PC-9 (cell line): ENCODE data around the gene CHD5. TPM values are rescaled to one million over a fixed set of nuclear protein-coding genes. Genes with fewer than 3 reads are reported as not detected.

Source experiments
- BruUV-seq: library from RNA; stranded (reverse); fragments of 400-500 nt; replicated peaks from 2 replicates; lab custom pipeline; 2021; lab: Mats Ljungman, UMichigan
- CTCF ChIA-PET: fragments of 300-600 bp; sonication (Branson Sonifier 250); formaldehyde crosslinking; loops from one replicate; lab custom pipeline; 2022; ENCODE audit warnings: antibody characterized with exemption; lab: Charles Lee
- POLR2A ChIA-PET: fragments of 300-600 bp; sonication (Branson Sonifier 250); formaldehyde crosslinking; loops from one replicate; lab custom pipeline; 2022; ENCODE audit warnings: antibody characterized with exemption; ENCODE audit not compliant: unreplicated experiment; lab: Charles Lee
- DNase-seq, 2 experiments: peaks; one replicate each; pipeline versions ENCODE4 v3.0.0 to v3.0.0-alpha.2; 2015 to 2022; ENCODE audit warnings: mixed read lengths in 1 of 2
- H2AFZ ChIP-seq: fragments of 200-600 bp; sonication (generic); 2 replicates; pipeline ENCODE4 v1.8.1; 2017; ENCODE audit warnings: antibody characterized with exemption
- H3F3A ChIP-seq: fragments of 200-600 bp; sonication (generic); 2 replicates; pipeline ENCODE4 v1.8.1; 2017; ENCODE audit warnings: antibody characterized with exemption, mild to moderate bottlenecking, low read depth; ENCODE audit not compliant: insufficient read depth
- H3K27ac ChIP-seq: fragments of 200-600 bp; sonication (generic); 2 replicates; pipeline ENCODE4 v1.6.1; 2016; ENCODE audit warnings: mixed run types
- H3K27me3 ChIP-seq: fragments of 200-600 bp; sonication (generic); 2 replicates; pipeline ENCODE4 v1.6.1; 2016; ENCODE audit warnings: low read depth, mixed run types; ENCODE audit not compliant: insufficient read depth
- H3K36me3 ChIP-seq: fragments of 200-600 bp; sonication (generic); 2 replicates; pipeline ENCODE4 v1.6.1; 2016; ENCODE audit warnings: low read depth, mixed run types
- H3K4me1 ChIP-seq: fragments of 200-600 bp; sonication (generic); replicated peaks from 2 replicates; pipeline ENCODE4 v1.6.1; 2016; ENCODE audit warnings: mixed run types; ENCODE audit not compliant: insufficient read depth
- H3K4me2 ChIP-seq: fragments of 200-600 bp; sonication (generic); 2 replicates; pipeline ENCODE4 v1.6.1; 2017; ENCODE audit warnings: mixed run types
- H3K4me3 ChIP-seq: fragments of 200-600 bp; sonication (generic); 2 replicates; pipeline ENCODE4 v1.6.1; 2016; ENCODE audit warnings: mixed run types
- H3K79me2 ChIP-seq: fragments of 200-600 bp; sonication (generic); 2 replicates; pipeline ENCODE4 v1.6.1; 2017; ENCODE audit warnings: low read depth, mixed run types
- H3K9me2 ChIP-seq: fragments of 200-600 bp; sonication (generic); 2 replicates; pipeline ENCODE4 v1.8.1; 2017; ENCODE audit warnings: mild to moderate bottlenecking; ENCODE audit not compliant: insufficient read depth
- H3K9me3 ChIP-seq: fragments of 200-600 bp; sonication (generic); 2 replicates; pipeline ENCODE4 v1.8.1; 2016; ENCODE audit warnings: low read depth; ENCODE audit not compliant: insufficient read depth
- H4K20me1 ChIP-seq: fragments of 200-600 bp; sonication (generic); 2 replicates; pipeline ENCODE4 v1.8.1; 2017; ENCODE audit not compliant: insufficient read depth
- CTCF ChIP-seq: fragments of 200-600 bp; sonication (generic); conservative IDR thresholded peaks from 2 replicates; pipeline ENCODE4 v1.6.1; 2017; ENCODE audit warnings: mixed run types, antibody characterized with exemption, mild to moderate bottlenecking, moderate library complexity
- EZH2 ChIP-seq: fragments of 200-600 bp; sonication (generic); IDR thresholded peaks from 2 replicates; pipeline ENCODE4 v1.8.0; 2017; ENCODE audit warnings: antibody characterized with exemption, low read depth
- intact Hi-C: fragments of 100-400 bp; cut with micrococcal nuclease; formaldehyde crosslinking; loops from one replicate; pipeline ENCODE4 v1.10.0; 2022; ENCODE audit not compliant: unreplicated experiment
- total RNA-seq: library from RNA; stranded (reverse); gene quantifications from 2 replicates; pipeline ENCODE4 v1.2.3, GENCODE V29; 2021

Gene CHD5
- total RNA-seq, 1 experiment from 2014 or later = 0.50 TPM

- CTCF ChIA-PET = no interaction called here
- intact Hi-C loops = no loop called here
Measured at GRCh38 chr1:6104631-6105030, 75.5 kb downstream of the CHD5 start.

GRCh38 chr1:6103854-6104530 is 76.1 kb downstream of the CHD5 start:
- H4K20me1 ChIP-seq = no peaks in the 10 kb centered on the region
- H3K4me2 ChIP-seq = no peak overlapping the region
- H3K9me2 ChIP-seq = no peaks in the 10 kb centered on the region
- H2AFZ ChIP-seq = no peak overlapping the region
- H3K4me3 ChIP-seq = no peak overlapping the region
- H3K4me1 ChIP-seq = no peaks in the 10 kb centered on the region
- POLR2A ChIA-PET = no interaction called here
- peaks cover 13% of the 10 kb centered on the region; the same call in 1 of the 2 replicates for H3K27me3 ChIP-seq
- H3K27ac ChIP-seq = no peak overlapping the region
- intact Hi-C loops = no loop called here
- H3K9me3 ChIP-seq = no peaks in the 10 kb centered on the region
- CTCF ChIA-PET = interaction anchor here (0.5 kb wide), 1 partner anchor 142 kb away, joined by 4 read pairs; no protein-coding TSS in a partner anchor
- no peaks in the 10 kb centered on the region for H3K79me2 ChIP-seq
- no TSS peak for BruUV-seq
- no peak for DNase-seq
- no peaks in the 10 kb centered on the region for H3K36me3 ChIP-seq
- no peaks in the 10 kb centered on the region for H3F3A ChIP-seq
- TF ChIP-seq EZH2 (no peak), CTCF (no peak)

More at GRCh38 chr1:6104631-6105030, 75.5 kb downstream of the CHD5 start:
- Histone ChIP-seq H3K79me2 (no peaks in the 10 kb centered on the region), H3K9me3 (no peaks in the 10 kb centered on the region), H3K27ac (no peak overlapping the region), H3F3A (no peaks in the 10 kb centered on the region), H2AFZ (no peak overlapping the region), H3K27me3 (peaks cover 13% of the 10 kb centered on the region; the same call in 1 of the 2 replicates), H3K9me2 (no peaks in the 10 kb centered on the region), H3K4me1 (no peaks in the 10 kb centered on the region), H3K36me3 (no peaks in the 10 kb centered on the region), H3K4me2 (no peak overlapping the region), H4K20me1 (no peaks in the 10 kb centered on the region), H3K4me3 (no peak overlapping the region)
- no peak for TF ChIP-seq CTCF
- TF ChIP-seq EZH2 = no peak
- no peak for DNase-seq
- POLR2A ChIA-PET = interaction anchor here (0.7 kb wide), 1 partner anchor 241 kb away, joined by 3 read pairs; no protein-coding TSS in a partner anchor
- no TSS peak for BruUV-seq

- peaks cover 13% of the 10 kb centered on the region; the same call in 1 of the 2 replicates for H3K27me3 ChIP-seq
- TF ChIP-seq CTCF (no peak), EZH2 (no peak)
- intact Hi-C loops = no loop called here
- H3K9me2 ChIP-seq = no peaks in the 10 kb centered on the region
- no peak overlapping the region for H2AFZ ChIP-seq
- no peaks in the 10 kb centered on the region for H3K4me1 ChIP-seq
- ChIA-PET POLR2A (no interaction called here), CTCF (interaction anchor here (0.5 kb wide), 1 partner anchor 143 kb away, joined by 4 read pairs; no protein-coding TSS in a partner anchor)
- H3K36me3 ChIP-seq = no peaks in the 10 kb centered on the region
- no peak overlapping the region for H3K27ac ChIP-seq
- H4K20me1 ChIP-seq = no peaks in the 10 kb centered on the region
- no peaks in the 10 kb centered on the region for H3F3A ChIP-seq
- H3K9me3 ChIP-seq = no peaks in the 10 kb centered on the region
- no TSS peak for BruUV-seq
- no peak for DNase-seq
- H3K79me2 ChIP-seq = no peaks in the 10 kb centered on the region
- no peak overlapping the region for H3K4me2 ChIP-seq
- no peak overlapping the region for H3K4me3 ChIP-seq
Measured at GRCh38 chr1:6103111-6103853, 76.8 kb downstream of the CHD5 start.
